Measurements from ENCODE around the gene BRS3.

DNA sequence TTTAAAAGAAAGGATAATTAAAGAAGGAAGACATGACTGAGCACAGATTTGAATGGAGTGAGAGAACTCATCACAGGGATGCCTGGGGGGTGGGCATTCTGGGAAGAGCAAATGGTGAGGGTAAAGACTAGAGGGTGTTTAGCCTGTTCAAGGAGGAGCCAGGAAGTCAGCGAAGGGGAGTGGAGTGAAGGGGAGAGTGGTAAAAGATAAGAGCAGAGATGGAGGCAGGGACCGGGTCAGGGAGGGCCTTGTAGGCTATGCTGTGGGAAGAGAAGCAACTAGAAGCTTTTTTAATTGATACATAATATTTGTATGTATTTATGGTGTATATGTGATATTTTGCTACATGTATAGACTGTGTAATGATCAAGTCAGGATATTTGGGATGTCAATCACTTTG is 42.0 kb downstream of the BRS3 start:
- no peak for TF ChIP-seq EZH2 (IDR thresholded peaks at IDR 0.05)
- TF ChIP-seq, protein P1, sequence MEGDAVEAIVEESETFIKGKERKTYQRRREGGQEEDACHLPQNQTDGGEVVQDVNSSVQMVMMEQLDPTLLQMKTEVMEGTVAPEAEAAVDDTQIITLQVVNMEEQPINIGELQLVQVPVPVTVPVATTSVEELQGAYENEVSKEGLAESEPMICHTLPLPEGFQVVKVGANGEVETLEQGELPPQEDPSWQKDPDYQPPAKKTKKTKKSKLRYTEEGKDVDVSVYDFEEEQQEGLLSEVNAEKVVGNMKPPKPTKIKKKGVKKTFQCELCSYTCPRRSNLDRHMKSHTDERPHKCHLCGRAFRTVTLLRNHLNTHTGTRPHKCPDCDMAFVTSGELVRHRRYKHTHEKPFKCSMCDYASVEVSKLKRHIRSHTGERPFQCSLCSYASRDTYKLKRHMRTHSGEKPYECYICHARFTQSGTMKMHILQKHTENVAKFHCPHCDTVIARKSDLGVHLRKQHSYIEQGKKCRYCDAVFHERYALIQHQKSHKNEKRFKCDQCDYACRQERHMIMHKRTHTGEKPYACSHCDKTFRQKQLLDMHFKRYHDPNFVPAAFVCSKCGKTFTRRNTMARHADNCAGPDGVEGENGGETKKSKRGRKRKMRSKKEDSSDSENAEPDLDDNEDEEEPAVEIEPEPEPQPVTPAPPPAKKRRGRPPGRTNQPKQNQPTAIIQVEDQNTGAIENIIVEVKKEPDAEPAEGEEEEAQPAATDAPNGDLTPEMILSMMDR (IDR thresholded peaks at IDR 0.05), result no peak

Data from neural progenitor cell (in vitro differentiated cells).